HG02642 (cell line): ENCODE data around the gene ARNT2.

ENCODE experiments used
- ATAC-seq: cut with Tn5 transposase; IDR thresholded peaks from one replicate; pipeline ENCODE4 v1.9.1; 2021; ENCODE audit warnings: mild to moderate bottlenecking; ENCODE audit not compliant: unreplicated experiment, poor library complexity

ARNT2 gene

DNA sequence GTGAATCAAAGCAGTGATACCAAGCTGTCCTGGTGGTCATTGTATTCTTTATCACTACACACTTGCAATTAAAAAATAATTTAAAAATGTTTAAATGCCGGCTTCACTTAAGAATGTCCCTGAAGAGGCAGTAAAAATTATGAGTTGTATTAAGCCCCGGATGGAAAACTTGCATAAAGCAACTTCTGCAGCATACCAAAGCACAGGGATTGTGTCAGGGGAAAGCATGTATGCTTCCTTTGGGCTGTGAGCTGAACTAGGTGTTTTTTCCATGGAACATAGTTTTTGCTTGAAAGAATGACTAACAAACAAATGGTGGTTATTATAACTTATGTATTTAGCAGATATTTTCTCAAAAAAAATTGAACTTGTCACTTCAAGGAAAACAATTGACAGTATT, 143.1 kb downstream of the ARNT2 start:
- no peak for ATAC-seq

- no peak for ATAC-seq
Measured at GRCh38 chr15:80549191-80549590, 145.0 kb downstream of the ARNT2 start.

DNA sequence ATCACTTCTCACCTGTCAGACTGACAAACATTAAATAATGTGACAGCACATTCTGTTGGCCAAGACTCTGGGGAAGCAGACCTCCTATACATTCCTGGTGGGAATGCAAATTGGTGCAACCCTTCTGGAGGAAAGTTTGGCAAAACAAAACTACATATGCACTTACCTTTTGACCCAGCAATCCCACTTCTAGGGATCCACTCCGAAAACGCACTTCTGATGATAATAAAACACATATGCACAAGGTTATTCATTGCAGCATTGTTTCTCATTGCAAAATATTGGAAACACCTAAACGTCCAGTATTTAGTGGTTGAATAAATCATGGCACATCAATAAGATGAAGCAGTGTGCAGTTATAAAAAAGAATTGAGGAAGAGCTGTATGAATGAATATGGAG, 145.5 kb downstream of the ARNT2 start:
- ATAC-seq = no peak

GRCh38 chr15:80550219-80550907, 146.2 kb downstream of the ARNT2 start:
- ATAC-seq = no peak

DNA sequence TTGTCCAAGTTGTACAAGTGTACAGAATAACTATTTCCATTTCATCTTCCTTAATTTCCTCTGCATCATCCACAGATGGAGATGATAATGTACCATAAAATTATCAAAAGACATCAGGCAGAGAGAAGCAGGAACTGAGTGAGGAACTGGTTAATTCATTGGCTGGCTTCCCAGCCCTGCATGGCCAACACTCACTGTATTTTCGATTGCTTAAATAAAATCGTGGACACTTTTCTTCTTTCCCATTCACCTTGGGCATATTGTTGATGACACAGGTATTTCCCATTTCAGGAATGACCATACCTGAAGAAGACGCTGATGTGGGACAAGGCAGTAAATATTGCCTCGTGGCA, 146.7 kb downstream of the ARNT2 start:
- no peak for ATAC-seq

- no peak for ATAC-seq
Measured at GRCh38 chr15:80551348-80551747, 147.2 kb downstream of the ARNT2 start.

GRCh38 chr15:80554560-80554959, 150.4 kb downstream of the ARNT2 start:
- ATAC-seq = no peak

DNA sequence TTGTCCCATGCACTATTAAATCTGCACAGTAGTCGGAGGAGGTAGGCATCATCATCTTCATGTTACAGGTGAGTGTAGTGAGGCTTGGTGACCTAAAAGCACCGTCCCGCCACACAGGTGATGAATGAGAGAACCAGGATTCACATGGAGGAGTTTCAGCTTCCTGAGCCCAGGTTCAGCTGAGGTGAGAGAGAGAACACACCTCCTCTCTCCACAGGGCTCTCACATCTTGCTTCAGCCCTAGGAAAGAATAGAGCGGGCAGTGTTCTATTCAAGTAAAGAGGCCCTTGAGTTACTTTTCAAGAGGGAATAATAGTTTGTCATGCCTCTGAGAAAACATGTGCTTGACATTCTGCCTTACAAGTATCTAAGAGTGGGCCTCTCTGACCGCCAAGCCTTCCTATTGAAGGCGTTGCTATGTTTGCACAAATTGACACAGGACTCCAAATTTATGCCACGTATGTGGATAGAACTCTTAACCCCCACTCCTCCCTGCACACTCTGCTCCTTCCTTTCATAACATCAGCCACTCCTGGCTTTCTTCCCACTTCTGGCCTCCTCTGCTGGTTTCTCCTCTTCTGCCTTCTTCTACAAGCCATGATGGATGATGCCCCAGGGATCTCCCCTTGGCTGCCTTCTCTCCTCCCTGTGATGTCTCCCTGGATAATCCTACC, 152.6 kb downstream of the ARNT2 start:
- ATAC-seq = no peak

DNA sequence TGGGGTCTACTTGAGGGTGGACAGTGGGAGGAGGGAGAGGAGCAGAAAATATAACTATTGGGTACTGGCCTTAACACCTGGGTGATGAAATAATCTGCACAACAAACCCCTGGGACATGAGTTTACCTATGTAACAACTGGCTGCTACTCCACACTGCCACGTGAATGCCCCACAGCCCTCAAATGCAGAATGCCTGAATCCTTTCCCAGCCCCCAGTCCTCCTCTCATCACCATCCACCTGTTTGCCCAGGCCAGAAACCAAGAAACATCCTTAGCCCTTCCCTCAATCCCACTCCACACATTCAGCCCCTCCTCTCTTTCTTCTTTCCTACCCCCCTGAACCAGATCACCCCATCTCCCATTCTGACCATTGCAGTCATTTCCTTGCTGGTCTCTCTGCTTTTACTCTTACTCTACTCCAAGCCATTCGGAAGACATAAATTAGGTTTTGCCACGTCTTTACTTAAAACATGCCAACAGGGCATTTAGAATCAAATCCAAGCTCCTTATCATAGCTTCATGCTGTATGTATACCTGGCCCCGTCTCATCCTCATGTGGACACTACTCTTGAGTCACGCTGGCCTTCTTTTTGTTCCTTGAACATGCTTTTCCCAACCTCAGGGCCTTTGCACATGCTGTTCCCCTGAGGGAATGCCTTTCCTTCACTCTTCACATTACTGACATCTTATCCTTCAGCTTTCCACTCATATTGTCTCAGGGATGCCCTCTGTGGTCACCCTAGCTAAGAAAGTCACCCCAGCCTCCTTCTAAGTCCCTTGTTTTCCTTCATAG, 153.5 kb downstream of the ARNT2 start:
- ATAC-seq = no peak

DNA sequence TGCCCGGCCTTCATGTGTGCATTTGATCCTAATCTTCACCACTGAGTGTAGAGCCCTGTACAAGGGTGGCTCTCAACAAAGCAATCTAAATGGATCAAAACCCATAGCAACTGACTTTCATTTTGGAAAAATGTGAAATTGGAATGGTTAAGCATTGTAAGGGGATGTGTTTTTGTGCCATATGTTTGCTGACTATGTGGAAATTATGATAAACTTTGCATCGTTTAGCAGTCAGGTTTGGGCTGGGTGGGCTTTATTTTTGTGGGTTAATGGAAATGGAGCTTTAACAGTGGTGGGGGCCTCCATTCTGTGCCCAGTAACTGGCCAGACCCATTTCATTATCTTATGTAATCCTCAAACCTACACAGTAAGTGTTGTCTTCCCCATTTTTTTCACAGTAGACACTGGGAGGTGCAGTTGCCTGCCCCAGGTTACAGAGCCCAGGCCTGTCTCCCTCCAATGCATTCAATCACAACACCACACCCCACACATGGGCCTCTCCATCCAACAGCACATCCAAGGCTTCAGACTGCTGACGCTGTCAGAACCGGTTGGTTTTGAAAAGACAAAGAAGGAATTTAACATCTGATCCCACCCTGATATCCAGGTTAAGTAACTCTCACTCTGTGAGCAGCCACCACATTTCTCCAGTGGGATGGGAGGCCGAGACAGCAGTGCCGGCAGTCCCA, 154.6 kb downstream of the ARNT2 start:
- no peak for ATAC-seq

GRCh38 chr15:80559320-80559693, 155.1 kb downstream of the ARNT2 start:
- no peak for ATAC-seq

DNA sequence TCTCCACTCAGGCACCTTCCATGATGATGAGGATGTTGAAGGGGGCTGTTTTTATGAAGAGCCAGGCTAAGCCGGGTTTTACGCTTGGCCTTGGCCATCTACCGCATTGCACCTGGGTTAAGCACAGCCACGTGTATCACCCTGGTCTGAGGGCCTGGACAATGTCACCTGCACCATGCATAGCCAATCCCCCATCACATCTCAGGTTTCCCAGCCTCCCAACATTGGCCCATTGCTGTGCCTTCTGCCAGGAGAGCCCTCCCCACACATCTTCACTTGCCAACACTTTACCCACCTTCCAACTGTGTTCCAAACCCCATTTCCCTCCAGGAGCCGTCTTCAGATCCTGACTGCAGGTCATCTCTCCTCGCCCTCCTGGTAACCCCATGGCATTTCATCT, 155.6 kb downstream of the ARNT2 start:
- ATAC-seq = no peak

DNA sequence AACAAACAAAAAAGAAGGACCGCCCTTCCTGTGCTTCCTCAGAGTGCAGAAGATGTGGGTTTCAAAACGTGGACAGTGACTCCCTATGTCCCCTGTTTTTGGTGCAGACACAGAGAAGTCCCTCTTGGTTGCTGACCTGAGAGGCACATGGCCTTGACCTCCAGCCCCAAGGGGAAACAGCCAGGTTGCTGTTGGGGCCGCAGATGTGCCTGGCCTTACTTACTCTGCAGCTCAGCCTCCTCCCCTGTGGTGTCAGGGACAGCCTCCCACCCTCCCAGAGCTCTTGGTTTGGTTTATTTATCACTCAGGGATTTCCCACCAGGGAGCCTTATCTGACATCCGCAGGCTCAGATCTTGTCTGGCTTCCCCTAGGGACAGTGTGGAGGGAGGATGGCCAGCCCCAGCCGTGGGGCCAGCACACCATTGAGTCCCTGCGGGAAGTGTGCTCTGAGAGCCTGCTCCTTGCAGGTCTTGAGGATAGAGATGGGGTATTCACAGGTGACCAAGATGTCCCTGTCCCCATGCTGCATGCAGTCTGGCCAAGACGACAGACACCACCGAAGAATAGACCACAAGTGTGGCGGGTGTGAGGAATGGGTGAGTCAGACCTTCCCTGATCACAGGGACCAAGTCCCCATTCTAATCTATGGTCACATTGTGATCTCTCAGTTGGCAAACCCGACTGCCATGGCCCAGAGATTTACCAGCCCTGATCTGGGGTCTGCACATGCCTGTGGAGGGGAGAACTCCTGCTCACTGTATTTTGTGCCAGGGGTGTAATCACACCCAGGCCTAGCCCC, 156.6 kb downstream of the ARNT2 start:
- ATAC-seq = no peak

- ATAC-seq = no peak
Measured at GRCh38 chr15:80561500-80561899, 157.3 kb downstream of the ARNT2 start.

- ATAC-seq = no peak
Measured at GRCh38 chr15:80562033-80562432, 157.9 kb downstream of the ARNT2 start.

DNA sequence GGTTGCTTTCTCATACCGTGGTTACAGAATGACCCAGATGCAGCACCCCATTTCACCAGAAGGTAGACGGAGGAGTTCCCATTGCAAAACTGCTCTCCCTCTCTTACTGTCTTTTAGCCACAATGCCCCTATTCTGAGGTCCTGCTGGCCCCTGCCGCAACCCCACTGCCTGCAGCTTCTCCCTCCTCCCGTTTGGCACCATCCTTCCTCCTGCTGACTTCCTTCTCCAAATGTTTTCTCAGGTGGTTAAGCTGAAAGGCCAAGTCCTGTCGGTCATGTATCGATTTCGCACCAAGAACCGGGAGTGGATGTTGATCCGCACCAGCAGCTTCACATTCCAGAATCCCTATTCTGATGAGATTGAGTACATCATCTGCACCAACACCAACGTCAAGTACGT, 158.7 kb downstream of the ARNT2 start:
- no peak for ATAC-seq

- no peak for ATAC-seq
Measured at GRCh38 chr15:80563372-80563997, 159.3 kb downstream of the ARNT2 start.

GRCh38 chr15:80564056-80564455, 159.9 kb downstream of the ARNT2 start:
- ATAC-seq = no peak

DNA sequence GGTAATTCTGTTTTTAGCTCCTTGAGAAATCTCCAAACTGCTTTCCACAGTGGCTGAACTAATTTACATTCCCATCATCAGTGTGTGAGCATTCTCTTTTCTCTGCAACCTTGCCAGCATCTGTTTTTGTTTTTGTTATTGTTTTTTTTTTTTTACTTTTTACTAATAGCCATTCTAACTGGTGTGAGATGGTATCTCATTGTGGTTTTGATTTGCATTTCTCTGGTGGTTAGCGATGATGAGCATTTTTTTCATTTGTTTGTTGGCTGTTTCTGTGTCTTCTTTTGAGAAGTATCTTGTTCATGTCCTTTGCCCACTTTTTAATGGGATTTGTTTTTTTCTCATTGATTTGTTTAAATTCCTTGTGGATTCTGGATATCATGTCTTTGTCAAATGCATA, 161.2 kb downstream of the ARNT2 start:
- ATAC-seq = no peak

DNA sequence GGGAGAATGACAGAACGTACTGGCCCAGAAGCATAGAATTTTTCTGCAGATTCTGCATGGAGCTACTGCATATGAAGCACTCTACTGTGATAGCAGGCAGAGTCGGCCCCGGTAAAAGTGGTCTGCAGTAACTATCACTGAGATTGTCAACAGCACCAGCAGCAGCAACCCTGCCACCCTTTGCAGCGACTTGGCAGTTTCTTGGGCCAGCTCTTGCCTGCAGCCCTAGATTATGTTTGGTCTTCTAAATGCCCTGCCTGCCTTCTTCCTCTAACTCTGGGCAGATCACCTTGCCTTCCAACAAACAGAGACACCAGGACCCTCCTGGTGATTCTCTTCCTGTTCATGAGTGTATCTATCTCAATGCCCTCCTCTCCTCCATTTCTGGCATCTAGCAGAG, 161.8 kb downstream of the ARNT2 start:
- ATAC-seq = no peak
